HG03565 (cell line): ENCODE measurements around the gene GPC6.
"Not testable (repeated sequence)": the region's sequence is repeated elsewhere in the genome, so short reads cannot be mapped to it uniquely, and the experiment has no call there.

Source experiments
- ATAC-seq: cut with Tn5 transposase; IDR thresholded peaks from one replicate; pipeline ENCODE4 v1.9.1; 2021; ENCODE audit warnings: mild to moderate bottlenecking, moderate library complexity; ENCODE audit not compliant: unreplicated experiment

The GPC6 gene

DNA sequence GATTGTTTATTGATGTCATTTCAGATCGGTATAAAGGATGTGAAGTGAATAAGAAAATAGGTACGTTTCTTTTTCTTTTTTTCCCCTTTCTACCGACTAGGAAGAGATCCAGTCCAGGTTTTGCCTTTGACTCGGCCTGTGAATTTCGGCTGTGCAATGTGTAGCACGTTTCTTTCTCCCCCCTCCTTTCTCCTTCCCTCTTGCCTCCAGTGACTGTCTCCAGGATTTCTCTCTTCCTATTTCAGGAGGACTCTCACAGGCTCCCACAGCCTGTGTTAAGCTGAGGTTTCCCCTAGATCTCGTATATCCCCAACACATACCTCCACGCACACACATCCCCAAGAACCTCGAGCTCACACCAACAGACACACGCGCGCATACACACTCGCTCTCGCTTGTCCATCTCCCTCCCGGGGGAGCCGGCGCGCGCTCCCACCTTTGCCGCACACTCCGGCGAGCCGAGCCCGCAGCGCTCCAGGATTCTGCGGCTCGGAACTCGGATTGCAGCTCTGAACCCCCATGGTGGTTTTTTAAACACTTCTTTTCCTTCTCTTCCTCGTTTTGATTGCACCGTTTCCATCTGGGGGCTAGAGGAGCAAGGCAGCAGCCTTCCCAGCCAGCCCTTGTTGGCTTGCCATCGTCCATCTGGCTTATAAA is at the start of gene GPC6:
TSS of gene GPC6 (plus strand) at position 185 of the 657 bp plus-strand sequence.
- no peak for ATAC-seq

DNA sequence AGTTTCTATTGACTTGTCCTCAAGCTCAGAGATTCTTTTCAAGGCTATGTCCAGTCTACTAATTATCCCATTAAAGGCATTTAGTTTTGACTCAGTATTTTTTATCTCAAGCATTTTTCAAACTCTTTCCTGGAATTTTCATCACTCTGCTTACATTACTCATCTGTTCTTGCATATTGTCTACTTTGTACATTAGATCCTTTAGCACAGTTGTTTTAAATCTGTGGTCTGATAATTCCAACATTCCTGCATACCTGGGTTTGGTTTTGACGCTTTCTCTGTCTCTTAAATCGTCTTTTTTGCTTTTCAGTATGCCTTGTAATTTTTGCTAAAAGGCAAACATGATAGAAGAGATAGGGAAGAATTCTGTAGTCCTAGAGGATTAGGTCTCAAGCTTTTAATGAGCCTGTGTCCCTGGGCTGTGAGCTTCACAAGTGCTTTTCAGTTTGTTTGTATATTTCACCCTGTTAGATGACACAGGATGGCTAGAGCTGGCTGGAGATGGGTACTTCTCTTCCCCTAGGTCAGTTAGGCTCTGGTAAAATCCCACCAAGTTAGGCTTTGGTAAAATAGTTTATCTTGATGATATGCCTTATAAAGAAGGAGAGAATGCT is 46.1 kb upstream of the GPC6 start:
- no peak for ATAC-seq

DNA sequence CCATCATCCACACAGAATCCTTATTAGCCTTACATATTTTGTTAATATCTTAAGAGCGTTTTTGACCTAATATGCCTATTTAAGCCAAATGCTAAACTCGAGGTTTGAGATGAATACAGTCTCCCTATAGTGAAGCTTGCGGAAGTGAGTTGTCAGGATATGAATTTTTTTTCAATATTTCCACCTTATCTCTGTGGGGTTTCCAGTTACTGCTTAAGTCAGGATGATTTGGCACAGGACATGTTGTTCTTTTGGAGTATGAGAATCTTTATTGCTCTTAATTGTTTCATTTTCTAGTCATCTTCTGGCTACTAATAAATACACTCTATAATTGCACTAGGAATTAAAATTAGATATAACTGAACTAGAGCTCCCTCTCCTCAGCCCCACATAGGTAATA is 44.2 kb upstream of the GPC6 start:
- ATAC-seq, result no peak

DNA sequence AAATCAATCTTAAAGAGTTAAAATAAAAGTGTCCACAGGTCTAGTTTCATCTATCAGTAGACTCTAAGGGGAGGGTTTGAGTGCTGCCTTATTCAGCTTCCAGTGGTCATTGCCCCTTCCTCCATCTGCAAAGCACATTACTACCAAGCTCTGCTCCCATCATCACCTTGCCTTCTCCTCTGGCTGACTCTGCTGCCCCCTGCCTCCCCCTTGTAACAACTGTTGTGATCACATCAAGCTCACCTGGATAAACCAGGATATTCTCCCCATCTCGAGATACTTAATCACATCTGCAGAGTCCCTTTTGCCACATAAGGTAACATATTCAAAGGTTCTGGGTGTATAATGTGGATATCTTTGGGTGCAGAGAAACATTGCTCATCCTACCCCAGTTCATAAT is 43.3 kb upstream of the GPC6 start:
- no peak for ATAC-seq

DNA sequence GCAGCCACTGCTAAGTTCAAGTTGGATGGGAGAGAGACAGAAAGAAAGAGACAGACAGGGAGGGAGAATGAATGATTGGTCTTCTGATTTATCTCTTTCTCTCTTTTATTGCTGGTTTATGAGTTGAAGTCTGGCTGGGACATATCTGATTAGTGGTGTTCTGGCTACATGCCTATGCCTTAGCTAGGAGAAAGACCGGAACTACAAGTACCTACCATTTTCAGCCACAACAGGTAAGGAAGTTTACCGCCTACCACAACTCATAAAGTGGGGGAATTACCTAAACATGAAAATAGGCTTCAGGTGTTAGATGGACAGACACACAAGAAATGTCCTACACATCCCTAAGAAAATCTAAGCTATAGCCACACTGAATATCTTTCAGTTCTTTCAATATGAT is 36.6 kb upstream of the GPC6 start:
- no peak for ATAC-seq

DNA sequence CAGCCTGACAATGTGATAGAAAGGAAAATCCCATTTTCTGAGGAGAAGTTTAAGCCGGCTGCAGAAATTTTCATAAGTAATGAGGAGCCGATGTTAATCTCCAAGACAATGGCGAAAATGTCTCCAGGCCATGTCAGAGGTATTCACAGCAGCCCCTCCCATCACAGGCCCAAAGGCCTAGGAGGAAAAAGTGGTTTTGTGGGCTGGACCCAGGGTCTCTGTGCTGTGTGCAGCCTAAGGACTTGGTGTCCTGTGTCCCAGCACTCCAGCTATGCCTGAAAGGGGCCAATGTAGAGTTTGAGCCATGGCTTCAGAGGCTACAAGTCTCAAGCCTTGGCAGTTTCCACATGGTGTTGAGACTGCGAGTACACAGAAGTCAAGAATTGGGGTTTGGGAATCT is 32.9 kb upstream of the GPC6 start:
- ATAC-seq, result no peak

DNA sequence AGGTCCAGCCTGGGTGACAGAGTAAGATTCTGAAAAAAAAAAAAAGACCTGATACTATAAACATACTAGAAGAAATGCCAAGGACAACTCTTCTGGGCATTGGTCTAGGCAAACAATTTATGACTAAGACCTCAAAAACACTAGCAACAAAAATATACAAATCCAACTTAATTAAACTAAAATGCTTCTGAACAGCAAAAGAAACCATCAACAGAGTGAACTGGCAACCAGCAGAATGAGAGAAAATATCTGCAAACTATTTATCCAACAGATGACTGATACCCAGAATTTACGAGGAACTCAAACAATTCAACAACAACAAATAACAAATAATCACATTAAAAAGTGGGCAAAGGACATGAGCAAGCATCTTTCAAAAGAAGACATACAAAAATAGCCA is 26.8 kb upstream of the GPC6 start:
- no peak for ATAC-seq

DNA sequence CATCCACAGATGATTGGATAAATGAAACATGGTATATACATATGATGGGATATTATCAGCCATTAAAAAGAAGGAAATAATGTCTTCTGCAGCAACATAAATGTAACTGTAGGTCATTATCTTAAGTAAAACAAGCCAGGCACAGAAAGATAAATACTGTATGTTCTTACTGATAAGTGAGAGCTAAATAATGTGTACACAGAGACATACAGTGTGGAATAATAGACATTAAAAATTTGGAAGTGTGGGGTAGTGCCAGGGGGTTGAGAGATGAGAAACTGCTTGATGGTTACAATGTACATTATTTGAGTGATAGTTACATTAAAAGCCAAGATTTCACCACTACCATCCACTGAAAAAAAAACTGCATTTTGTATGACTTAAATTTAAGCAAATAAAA is 26.0 kb upstream of the GPC6 start:
- no peak for ATAC-seq

DNA sequence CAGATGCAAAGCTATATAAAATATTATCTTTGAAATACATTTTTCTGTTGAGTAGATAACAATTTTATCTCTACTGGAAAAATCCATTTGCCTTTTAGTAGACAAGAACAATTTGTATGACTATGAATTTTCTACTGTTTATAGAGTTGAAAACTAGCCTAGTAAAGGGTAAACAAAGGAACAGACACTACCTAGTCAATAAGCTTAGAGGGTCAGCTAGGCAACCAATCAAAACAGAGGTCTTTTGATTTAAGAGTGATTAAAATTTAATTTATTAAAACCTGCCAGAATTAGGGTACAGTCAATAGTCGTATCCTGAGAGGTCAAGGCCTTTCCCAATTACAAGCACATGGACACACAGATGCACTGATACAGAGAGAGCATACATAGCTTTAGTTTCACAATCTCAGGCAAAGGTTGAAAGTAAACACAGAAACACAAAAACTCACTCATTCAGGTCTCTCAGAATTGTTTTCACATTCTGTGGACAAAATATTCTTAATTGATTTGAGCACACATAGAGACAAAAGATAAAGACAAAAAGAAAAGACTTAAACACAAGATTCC is 24.5 kb upstream of the GPC6 start:
- no peak for ATAC-seq

DNA sequence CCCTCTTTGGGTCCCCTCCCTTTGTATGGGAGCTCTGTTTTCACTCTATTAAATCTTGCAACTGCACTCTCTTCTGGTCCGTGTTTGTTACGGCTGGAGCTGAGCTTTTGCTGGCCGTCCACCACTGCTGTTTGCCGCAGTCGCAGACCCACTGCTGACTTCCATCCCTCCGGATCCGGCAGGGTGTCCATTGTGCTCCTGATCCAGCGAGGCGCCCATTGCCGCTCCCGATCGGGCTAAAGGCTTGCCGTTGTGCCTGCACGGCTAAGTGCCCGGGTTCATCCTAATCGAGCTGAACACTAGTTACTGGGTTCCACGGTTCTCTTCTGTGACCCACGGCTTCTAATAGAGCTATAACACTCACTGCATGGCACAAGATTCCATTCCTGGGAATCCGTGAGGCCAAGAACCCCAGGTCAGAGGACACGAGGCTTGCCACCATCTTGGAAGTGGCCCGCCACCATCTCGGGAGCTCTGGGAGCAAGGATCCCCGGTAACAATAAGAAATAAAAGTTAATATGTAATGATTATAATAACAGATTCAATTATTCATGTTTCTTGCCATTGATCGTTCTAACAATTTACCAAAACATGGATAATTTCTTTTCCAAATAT is 19.7 kb upstream of the GPC6 start:
- not testable (repeated sequence) for ATAC-seq

DNA sequence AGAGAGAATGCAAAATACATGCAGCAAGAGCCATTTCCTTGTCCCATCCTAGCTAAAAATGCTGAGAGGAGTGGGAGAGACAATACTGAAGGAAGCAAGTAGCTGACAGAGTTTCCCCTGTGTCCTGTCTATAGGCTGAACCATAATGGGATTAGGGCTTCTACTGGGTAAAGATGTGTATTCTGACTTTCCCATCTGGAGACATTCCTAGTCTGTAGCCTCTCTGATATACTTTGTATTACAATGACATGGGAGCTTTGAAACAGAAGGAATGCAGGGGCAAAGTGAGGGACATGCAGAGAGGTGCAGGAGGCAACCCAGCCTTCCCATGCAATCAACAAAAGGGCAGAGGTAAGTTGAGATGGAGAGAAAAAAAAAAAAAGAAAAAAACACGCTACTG is 10.5 kb upstream of the GPC6 start:
- no peak for ATAC-seq

DNA sequence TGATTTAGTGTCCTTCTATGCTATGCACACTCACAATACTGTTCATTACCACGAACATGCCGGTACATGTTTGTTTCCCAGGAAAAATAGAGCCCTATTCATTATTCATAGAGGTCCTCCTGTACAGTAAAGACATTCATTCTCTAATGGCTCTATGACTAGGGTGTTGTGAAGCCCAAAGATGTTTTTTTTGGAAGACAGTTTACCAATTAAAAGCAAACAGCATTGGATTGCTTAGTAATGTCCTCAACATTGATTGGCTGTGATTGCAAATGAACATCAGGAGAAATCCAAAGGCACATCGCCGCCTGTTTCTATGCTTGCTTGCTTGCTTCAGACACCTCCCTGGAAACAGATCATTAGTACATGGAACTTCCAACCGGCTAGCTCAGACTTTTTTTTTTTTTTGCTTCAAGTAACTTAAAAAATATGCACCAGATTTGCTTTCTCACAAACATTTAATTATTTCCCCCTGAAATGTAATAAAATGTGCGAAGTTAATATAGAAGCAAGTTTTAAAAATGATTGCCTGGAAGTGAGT is 8.8 kb upstream of the GPC6 start:
- ATAC-seq, result no peak

DNA sequence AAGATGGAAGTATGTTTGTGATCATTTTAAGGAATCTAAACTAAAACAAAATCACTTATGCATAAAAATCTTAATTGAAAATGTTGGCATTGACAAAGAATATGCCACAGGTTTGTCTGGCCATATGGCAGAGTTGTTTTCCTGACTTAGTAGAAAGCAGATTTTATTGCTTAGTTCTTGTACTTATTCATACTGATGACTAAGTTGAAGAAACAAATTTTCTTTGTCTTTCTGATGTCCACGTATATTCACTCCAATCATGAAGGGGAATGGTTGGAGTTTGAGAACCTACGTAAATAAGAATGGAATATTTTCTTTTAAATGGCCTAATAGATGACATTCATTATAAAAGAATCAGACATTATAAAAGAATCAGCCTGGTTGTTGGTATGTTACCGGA is 8.0 kb upstream of the GPC6 start:
- no peak for ATAC-seq

DNA sequence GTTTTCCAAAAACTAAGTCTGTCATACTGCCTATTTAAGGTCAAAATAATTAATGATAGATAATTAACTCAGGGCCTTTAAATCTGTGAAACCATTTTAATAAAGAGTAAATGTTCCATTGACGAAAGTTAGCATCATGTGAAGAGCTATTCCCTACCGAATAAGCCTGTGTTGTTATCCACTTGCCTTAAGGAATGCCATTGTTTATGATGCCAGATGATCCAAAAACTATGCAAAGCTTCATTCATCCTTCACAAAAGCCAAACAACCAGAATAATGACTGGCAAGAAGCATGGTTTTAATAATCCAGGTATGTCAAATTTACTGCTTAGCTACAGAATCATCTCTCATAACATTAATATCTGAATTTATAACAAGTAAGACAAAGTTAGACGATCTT is 6.5 kb upstream of the GPC6 start:
- no peak for ATAC-seq

DNA sequence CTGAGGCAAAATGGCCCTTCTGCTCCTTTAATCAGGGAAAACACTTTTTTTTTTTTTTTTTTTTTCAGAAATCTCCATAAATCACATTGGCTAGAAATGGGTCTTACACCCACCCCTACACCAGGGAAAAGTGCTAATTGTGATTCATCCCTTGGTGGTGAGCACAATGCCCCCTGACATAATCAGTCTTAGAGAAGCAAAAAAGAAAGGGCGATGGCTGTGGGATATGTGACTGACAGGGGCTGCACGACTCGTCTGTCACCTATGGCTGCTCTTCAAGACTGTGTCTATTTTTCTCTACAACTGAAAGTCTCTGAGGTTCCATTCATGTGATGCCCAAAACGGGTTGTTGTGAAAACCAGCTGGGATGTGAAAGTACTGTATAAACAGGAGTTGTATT is 3.6 kb upstream of the GPC6 start:
- no peak for ATAC-seq

DNA sequence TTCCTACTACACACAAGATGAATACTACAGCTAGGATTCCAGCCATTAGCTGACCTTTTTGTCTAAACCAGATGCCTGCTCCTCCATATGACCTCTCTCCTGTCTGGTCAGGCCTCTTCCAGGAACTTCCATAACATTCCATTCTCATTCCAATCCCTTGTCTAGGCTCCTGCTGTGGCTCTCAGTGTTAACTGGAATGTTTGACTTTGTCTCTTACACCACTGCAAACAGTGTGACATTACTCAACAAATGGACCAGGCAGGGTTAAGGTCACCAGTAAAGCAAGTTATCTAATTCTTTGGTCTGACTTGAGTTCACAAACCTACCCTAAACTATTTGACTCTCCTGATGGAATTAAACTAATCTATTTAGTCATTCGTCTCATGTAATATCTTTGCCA is 2.1 kb upstream of the GPC6 start:
- ATAC-seq, result no peak

DNA sequence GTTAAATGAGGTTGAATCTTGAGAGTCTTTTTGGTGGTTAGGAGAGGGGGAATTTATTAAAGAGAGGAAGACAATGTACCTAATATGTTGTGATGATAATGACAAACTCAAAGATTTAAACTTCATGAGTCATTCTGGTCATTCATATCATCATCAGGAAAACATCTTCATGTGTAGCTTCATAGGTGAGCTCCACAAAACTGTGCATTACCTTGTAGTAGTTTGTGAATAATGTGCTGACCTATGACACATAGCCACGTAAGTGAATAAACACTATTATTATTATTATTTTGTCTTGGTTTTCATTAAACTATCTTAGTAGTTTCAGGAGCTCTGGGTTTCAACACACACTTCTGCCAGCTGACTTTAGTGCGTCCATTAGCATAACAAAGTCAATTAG is 997 bp upstream of the GPC6 start:
- no peak for ATAC-seq

DNA sequence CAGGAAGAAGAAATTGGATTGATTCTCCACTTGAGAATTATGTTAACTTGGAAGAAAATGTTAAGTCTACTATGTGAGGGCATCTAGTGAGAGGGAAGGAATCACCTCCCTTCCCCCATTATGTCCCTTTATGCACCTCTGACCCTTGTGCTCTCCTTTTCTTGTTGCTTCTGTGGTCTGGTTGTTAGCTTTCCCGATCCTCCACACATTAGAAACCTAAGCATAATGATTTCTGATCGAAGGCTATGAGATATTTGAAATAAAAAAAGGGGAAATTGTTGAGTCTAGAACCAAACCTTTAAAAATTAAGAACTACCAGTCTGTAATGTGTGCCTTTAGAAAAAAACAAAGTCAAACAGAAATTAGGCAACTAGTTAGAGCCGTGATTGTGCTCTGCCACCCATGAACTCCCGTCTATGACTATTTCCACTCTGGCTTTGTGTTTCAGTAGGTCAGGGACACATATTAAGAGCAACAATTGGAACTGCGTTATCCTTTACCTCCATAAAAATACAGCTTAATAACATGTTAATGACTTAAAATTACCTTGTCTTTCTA is 463 bp upstream of the GPC6 start:
- ATAC-seq, result no peak

DNA sequence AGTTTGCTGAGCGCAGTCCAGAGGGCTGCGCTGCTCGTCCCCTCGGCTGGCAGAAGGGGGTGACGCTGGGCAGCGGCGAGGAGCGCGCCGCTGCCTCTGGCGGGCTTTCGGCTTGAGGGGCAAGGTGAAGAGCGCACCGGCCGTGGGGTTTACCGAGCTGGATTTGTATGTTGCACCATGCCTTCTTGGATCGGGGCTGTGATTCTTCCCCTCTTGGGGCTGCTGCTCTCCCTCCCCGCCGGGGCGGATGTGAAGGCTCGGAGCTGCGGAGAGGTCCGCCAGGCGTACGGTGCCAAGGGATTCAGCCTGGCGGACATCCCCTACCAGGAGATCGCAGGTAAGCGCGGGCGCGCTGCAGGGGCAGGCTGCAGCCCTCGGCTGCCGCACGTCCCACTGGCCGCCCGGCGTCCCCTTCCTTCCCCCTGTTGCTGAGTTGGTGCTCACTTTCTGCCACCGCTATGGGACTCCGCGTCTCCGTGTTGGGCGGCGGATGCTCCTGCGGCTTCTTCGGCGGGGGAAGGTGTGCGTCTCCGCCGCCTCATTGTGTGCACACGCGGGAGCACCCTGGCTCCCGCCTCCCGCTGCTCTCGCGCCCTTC is 772 bp downstream of the GPC6 start:
- ATAC-seq, result no peak

DNA sequence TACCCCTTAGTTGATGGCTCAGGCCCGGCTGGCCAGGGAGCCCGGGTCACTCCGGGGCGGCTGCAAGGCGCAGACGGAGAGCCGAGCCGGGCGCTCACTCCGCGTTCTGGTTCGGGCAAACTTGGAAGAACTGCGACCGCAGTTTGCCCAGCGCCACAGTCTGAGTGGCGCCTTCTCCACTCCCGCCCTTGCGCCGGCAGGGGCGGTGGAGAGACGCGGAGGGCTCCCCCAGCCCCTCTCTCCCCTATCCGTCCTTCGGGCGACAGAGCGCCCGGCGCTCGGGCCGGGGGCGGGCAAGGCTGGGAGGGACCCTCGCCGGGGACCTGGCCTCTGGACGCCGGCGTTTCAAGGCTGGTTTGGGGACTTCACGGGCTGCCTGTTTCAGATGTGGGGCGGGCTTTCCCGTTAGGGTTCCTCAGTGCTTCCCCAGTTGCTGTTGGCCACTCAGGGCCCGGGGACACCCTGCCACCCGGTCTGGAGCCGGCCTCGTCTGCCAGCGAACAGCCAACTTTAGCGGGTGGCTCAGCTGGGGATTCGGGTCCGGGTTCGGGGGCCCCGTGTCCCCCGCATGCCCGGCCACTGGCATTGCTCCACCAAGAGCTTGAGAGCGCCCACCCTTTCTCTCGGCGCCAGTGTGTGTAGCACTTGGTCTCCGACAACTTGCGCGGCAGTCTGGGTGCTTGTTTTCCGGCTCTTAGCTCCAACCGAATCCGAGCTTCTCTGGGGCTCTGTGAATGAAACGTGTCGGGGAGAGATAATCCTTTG is 1.5 kb downstream of the GPC6 start:
- ATAC-seq, result no peak

DNA sequence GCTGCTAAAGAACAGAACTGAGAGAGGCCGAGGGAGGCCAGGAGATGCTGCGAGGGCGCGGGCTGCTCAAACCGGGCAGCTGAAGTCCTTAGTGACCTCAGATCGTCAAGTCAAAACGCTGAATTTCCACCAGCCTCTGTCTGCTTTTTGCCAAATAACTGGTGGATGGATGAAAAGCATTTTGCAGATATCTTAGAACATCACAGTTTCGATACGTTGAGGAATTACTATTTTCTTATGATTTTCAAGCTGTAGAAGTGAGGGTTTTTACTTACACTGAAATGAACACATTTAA is 2.0 kb downstream of the GPC6 start:
- ATAC-seq, result no peak
